PFSK-1 (cell line): ENCODE results near the gene ZYG11A.

ENCODE experiments used
- FOXP2 ChIP-seq: optimal IDR thresholded peaks from 2 replicates; pipeline ENCODE3; 2011; ENCODE audit warnings: borderline replicate concordance, control low read depth, inconsistent platforms; ENCODE audit not compliant: insufficient read depth; ENCODE audit errors: extremely low read length, extremely low read depth
- POLR2AphosphoS5 ChIP-seq: IDR thresholded peaks from 2 replicates; pipeline ENCODE4 v1.6.1; 2012; ENCODE audit warnings: low read depth, mild to moderate bottlenecking, control low read depth, low read length, moderate library complexity
- REST ChIP-seq, 2 experiments: IDR thresholded peaks; 2 replicates each; pipeline versions ENCODE4 v1.6.1 to v1.8.0; 2011 to 2012; ENCODE audit warnings: low read depth in 2 of 2, low read length in 2 of 2, control low read depth in 1 of 2, inconsistent platforms in 1 of 2, mild to moderate bottlenecking in 1 of 2, moderate library complexity in 1 of 2; ENCODE audit not compliant: insufficient read depth in 1 of 2
- SIN3A ChIP-seq: IDR thresholded peaks from 2 replicates; pipeline ENCODE4 v1.6.1; 2012; ENCODE audit warnings: mild to moderate bottlenecking, low read length, moderate library complexity, borderline replicate concordance; ENCODE audit not compliant: insufficient read depth

DNA sequence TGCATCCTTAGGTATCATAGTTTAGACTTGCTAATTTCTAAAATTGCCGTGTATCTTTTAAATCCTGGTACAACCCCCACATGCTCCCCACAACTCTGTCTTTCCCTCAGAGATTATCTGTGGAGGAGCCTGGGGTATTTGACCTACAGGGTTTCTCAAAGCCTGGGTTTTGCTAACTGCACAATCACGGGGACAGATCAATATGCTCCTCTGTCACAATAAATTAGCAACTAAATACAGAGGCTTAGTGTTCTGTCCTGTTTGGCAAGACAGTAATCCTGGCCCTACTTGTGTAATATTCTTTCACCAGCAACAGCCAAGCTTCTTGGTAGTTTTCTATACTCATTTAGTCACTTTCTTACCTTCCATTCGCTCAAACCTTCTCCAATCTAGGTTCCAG is 70.5 kb downstream of the ZYG11A start:
- no peak for TF ChIP-seq SIN3A
- no peak for TF ChIP-seq FOXP2
- TF ChIP-seq POLR2AphosphoS5, result no peak
- no peak for TF ChIP-seq REST (IDR thresholded peaks at IDR 0.05; ENCODE audit: insufficient read depth in 1 of 2, low read depth in 2 of 2, low read length in 2 of 2)
